ENCODE results near the gene PROB1.
"Not testable (repeated sequence)": the region's sequence is repeated elsewhere in the genome, so short reads cannot be mapped to it uniquely, and the experiment has no call there.

PROB1 gene

GRCh38 chr5:139391570-139392323, 3.2 kb downstream of the PROB1 start:
- DNase-seq, result no peak

GRCh38 chr5:139390639-139391569, 4.0 kb downstream of the PROB1 start:
- DNase-seq, result no peak

GRCh38 chr5:139389701-139390638, 4.9 kb downstream of the PROB1 start, which contains the start of gene MZB1:
Gene MZB1, minus strand, starts transcription at chr5:139389913. Its CDS starts 57 bp downstream, at chr5:139389856.
- peak; percentile 43 to 53 for DNase-seq

- DNase-seq, result no peak
Observed at GRCh38 chr5:139388198-139388821, 6.6 kb downstream of the PROB1 start.

GRCh38 chr5:139387611-139388197, 7.2 kb downstream of the PROB1 start:
- no peak for DNase-seq

GRCh38 chr5:139386956-139387355, 7.9 kb downstream of the PROB1 start:
- not testable (repeated sequence) for DNase-seq

- DNase-seq, result no peak
Observed at GRCh38 chr5:139386050-139386438, 8.9 kb downstream of the PROB1 start.

- DNase-seq, result no peak
Observed at GRCh38 chr5:139385061-139386049, 9.5 kb downstream of the PROB1 start.

- DNase-seq, result no peak
Observed at GRCh38 chr5:139384591-139385051, 10.3 kb downstream of the PROB1 start.

GRCh38 chr5:139383993-139384590, 10.8 kb downstream of the PROB1 start:
- DNase-seq, result no peak

GRCh38 chr5:139383275-139383992, 11.5 kb downstream of the PROB1 start, which contains the start of gene SLC23A1:
Gene SLC23A1, minus strand, starts transcription at chr5:139383297. Its CDS starts 44 bp downstream, at chr5:139383253.
- no peak for DNase-seq

GRCh38 chr5:139382807-139383206, 12.1 kb downstream of the PROB1 start:
- DNase-seq, result no peak

- DNase-seq, result no peak
Observed at GRCh38 chr5:139381837-139382761, 12.8 kb downstream of the PROB1 start.

- DNase-seq, result no peak
Observed at GRCh38 chr5:139379626-139380449, 15.1 kb downstream of the PROB1 start.

- no peak for DNase-seq
Observed at GRCh38 chr5:139378941-139379361, 16.0 kb downstream of the PROB1 start.

- no peak for DNase-seq
Observed at GRCh38 chr5:139378101-139378825, 16.6 kb downstream of the PROB1 start.
